Activated CD4-positive, alpha-beta T cell treated with anti-CD3 and anti-CD28 coated beads, Interleukin-2, amount 50 U/mL, for 4 hours (primary cell): Measurements from ENCODE around the gene SEPTIN10.
"Not testable (repeated sequence)": the region's sequence is repeated elsewhere in the genome, so short reads cannot be mapped to it uniquely, and the experiment has no call there.

Experiments used
- DNase-seq, 2 experiments: peaks; one replicate each; pipeline ENCODE4 v3.0.0-alpha.2; 2020

SEPTIN10 gene

DNA sequence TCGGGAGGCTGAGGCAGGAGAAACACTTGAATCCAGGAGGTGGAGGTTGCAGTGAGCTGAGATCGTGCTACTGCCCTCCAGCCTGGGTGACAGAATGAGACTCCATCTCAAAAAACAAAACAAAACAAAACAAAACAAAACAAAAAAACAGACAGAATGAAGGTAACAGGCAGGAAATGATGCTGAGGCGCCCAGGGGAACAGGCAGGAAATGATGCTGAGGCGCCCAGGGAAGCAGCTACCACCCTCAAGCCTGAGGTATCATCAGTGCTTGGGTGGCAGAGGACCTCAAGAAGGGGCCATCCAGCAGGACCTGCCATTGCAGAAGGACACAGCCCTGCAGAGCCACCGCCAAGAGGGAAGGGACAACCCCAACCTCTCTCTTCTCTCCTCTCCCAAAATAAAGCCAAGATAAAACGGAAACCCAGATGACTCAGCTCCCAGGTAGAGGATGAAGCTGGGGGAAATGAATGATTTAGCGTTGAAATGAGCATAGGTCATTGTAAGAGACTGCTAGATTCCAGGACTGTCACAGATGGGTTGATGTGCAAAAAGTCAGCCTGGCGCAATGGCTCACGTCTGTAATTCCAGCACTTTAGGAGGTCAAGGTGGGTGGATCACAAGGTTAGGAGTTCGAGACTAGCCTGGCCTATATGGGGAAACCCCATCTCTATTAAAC lies 19.7 kb upstream of the SEPTIN10 start:
- no peak for DNase-seq

GRCh38 chr2:109632158-109632789 lies 18.5 kb upstream of the SEPTIN10 start:
- DNase-seq: no peak

GRCh38 chr2:109631741-109632140 lies 18.0 kb upstream of the SEPTIN10 start:
- DNase-seq: no peak

GRCh38 chr2:109630441-109631430 lies 17.0 kb upstream of the SEPTIN10 start:
- DNase-seq: no peak

DNA sequence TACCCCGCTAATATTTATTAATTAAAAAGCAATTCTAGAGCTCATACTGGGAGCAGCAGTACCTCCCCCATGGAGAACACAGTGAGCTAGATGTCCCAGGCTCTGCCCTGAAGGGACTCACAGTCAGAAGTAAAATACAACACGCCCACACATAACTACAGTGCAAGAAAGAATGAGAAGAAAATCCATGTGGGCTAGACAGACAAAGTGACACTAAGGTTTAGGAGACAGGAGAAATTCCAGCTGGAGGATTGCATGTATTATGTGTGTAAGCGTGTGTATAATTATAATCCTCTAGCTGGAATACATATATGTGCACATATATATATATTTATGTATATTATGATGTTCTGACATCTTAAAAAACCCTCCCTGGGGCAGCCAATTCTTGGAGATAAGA lies 16.1 kb upstream of the SEPTIN10 start:
- DNase-seq: no peak

DNA sequence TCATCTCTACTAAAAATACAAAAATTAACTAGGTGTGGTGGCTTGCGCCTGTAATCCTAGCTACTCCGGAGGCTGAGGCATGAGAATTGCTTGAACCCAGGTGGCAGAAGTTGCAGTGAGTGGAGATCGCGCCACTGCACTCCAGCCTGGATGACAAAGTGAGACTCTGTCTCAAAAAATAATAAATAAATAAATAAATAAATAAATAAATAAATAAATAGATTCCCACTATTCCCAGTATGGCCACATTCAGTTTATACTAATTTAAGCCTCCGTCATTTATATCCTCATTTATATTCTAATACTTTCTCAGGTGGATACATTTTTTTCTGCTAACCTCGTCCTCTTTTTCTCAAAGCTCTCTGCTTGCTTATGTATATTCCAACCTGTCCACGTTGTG lies 14.6 kb upstream of the SEPTIN10 start:
- not testable (repeated sequence) for DNase-seq

- DNase-seq: no peak
Measured at GRCh38 chr2:109624339-109624738, 10.6 kb upstream of the SEPTIN10 start.

- DNase-seq: no peak
Measured at GRCh38 chr2:109623923-109624322, 10.2 kb upstream of the SEPTIN10 start.

DNA sequence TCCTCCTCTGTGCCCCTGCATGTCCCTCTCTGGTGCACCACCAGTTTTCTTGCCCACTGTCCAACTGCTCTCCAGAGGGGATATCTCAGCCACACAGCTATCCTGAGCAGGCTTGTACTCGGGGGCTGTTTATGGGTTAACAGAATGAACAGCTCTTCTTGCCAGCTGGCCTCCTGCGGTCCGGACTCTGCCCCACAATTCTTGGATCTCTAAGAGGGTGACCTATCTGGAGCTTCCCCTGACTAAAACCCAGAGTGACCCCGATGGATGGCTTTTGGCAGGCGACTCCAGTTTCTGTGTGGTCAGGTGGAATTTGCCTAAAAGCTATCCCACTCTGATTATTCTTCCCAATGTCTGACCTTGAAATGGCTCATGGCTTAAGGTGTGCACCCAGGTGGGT lies 9.5 kb upstream of the SEPTIN10 start:
- DNase-seq: no peak

- no peak for DNase-seq
Measured at GRCh38 chr2:109619032-109619615, 5.4 kb upstream of the SEPTIN10 start.

DNA sequence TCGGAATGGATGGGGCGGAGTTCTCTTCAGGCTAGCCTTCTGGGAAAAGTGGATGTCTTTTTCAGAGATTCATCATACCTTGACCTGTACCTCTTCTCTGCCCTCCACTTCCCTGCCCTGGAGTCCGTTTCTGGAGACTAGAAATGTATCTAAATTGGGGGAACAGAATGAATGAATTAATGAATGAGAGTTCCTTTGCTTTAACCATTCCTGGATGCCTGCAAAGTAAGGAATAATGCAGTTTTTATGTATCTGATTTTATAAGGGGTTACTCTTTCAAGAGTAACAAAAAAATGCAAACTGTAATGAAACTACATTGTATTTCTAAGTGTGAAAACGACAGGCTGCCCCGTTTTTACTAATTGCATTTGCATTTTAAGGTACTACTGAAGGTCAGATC lies 2.4 kb upstream of the SEPTIN10 start:
- DNase-seq: no peak

DNA sequence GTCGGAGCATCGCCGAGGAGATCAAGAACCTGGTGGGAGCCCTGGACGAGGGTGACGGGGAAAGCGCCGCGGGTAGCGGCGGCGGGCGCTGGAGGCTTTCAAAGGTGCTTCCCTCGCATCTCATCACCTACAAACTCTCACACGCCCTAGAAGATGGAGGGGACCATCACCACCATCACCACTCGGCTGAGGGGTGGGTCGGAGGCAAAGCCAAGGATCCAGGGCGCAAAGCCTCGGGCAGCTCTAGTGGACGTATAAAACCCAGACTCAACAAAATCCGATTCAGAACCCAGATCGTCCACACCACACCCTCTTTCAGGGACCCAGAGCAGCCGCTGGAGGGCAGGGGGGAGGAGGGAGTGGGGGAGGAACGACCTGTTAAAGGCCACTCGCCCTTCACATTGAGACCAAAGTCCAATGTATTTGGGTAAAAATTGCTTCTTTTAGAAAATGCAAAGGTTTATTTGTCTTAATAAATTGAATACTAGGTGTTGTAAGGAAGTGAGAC lies 1.9 kb upstream of the SEPTIN10 start:
- no peak for DNase-seq

DNA sequence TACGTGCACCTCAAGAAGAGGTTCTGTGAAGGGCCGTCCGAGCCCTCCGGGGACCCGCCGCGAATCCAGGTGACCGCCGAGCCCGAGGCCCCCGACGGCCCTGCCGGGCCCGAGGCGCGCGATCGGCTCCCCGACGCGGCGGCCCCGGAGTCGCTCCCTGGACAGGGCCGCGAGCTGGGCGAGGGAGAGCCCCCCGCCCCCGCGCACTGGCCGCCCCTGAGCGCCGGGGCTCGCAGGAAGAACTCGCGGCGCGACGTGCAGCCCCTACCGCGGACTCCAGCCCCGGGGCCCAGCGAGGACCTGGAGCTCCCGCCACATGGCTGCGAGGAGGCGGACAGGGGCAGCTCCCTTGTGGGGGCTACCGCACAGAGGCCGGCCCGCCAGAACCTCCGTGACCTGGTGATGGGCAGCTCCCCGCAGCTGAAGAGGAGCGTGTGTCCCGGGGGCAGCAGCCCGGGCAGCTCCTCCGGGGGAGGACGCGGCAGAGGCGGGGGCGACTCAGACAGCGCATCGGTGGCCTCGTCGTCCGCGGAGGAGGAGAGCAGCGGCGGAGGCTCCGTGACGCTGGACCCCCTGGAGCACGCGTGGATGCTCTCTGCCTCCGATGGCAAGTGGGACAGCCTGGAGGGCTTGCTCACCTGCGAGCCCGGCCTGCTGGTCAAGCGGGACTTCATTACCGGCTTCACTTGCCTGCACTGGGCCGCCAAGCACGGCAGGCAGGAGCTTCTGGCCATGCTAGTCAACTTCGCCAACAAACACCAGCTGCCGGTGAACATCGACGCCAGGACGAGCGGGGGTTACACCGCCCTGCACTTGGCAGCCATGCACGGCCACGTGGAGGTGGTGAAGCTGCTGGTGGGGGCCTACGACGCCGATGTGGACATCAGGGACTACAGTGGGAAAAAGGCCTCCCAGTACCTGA lies 1.2 kb upstream of the SEPTIN10 start:
- DNase-seq: no peak

- no peak for DNase-seq
Measured at GRCh38 chr2:109613081-109613921, 465 bp downstream of the SEPTIN10 start.

DNA sequence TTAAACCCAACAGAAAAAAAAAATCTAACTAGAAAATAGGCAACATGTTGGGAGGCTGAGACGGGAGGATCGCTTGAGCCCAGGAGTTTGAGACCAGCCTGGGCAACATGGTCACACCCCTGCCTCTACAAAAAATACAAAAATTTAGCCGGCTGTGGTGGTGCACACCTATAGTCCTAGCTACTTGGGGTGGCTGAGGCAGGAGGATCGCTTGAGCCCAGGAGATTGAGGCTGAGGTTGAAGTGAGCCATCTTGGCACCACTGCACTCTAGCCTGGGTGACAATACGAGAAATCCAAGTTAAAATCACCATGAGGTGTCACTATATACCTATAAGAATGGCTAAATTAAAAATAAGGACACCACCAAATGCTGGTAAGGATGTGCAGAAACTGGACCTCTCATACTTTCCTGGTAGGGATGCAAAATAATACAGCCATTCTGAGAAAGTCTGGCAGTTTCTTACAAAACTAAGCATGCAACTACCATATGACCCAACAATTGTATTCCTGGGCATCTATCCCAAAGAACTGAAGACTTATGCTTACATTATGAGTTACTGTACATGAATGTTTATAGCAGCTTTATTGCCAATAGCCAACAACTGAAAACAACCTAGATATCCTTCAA lies 2.2 kb downstream of the SEPTIN10 start:
- no peak for DNase-seq

- DNase-seq: no peak
Measured at GRCh38 chr2:109609352-109610024, 4.3 kb downstream of the SEPTIN10 start.

DNA sequence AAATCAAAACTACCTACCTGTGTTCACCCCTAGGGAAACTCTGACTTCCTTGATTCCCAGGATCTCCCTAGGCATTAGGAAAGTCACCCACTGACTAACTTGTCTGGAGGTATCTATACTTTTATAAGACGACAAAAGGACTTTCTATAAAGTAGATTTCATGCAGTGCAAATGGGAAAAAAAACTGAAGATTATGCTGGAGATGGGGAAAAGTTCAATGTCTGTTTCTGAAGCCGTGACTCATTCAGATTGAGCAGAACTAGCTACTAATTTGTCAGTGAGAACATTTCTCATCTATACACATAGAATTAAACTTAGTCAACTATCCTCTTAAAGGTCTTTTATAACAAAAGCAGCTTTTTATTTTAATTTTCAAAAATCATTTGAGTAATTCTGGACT lies 6.0 kb downstream of the SEPTIN10 start:
- no peak for DNase-seq

DNA sequence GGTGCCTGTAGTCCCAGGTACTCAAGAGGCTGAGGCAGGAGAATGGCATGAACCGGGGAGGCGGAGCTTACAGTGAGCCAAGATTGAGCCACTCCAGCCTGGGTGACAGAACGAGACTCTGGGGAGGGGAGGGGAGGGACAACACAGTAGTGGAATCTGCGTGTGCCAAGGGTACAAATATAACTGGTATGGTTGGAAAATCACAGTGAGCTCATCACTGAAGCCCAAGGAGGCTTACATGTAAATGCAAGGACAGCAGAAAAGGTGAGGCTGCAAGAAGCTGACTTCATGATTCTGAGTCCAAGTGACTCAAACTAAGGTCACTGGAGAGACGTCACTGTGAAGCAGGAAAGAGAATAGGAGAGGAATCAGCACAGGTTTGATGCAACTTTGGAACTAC lies 9.2 kb downstream of the SEPTIN10 start:
- no peak for DNase-seq

DNA sequence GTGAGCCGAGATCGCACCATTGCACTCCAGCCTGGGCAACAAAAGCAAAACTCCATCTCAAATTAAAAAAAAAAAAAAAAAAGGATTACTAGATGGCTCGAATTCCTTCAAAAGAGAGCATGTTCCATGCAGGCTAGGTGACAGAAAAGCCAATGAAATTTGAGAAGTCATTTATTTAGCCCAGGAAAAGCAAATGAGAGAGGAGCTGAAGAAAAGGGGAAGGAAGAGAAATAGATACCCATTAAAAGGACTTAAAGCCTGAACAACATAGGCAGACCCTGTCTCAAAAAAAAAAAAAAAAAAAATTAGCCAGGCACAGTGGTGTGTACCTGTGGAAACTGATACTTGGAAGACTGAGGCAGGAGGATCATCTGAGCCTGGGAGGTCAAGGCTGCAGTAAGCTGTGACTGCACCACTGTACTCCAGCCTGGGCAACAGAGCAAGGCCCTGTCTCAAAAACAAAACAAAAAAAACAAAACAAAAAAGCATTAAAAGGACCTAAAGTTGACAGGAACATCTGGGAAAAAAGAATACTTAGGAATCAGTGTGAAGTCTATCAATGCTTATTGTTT lies 11.1 kb downstream of the SEPTIN10 start:
- DNase-seq: no peak
